ENCODE data around the gene ANKRD13C. TPM values are rescaled to one million over a fixed set of nuclear protein-coding genes. Genes with fewer than 3 reads are reported as not detected.
"Not testable (repeated sequence)": the region's sequence is repeated elsewhere in the genome, so short reads cannot be mapped to it uniquely, and the experiment has no call there.

ANKRD13C gene, protein sequence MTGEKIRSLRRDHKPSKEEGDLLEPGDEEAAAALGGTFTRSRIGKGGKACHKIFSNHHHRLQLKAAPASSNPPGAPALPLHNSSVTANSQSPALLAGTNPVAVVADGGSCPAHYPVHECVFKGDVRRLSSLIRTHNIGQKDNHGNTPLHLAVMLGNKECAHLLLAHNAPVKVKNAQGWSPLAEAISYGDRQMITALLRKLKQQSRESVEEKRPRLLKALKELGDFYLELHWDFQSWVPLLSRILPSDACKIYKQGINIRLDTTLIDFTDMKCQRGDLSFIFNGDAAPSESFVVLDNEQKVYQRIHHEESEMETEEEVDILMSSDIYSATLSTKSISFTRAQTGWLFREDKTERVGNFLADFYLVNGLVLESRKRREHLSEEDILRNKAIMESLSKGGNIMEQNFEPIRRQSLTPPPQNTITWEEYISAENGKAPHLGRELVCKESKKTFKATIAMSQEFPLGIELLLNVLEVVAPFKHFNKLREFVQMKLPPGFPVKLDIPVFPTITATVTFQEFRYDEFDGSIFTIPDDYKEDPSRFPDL
- 10 to 100 TPM; 30.1 to 32.8 (median 31.9) TPM for polyA plus RNA-seq (ENCODE audit: insufficient read length in 3 of 3)

GRCh38 chr1:70354332-70355110 lies at the start of gene ANKRD13C:
TSS of gene ANKRD13C (minus strand) at chr1:70354722. CDS start at chr1:70354408, 314 bp downstream.
- peak; percentile 88 to 97 (median 96) for DNase-seq (ENCODE audit: low read depth in 3 of 3, low spot score in 2 of 3)

DNA sequence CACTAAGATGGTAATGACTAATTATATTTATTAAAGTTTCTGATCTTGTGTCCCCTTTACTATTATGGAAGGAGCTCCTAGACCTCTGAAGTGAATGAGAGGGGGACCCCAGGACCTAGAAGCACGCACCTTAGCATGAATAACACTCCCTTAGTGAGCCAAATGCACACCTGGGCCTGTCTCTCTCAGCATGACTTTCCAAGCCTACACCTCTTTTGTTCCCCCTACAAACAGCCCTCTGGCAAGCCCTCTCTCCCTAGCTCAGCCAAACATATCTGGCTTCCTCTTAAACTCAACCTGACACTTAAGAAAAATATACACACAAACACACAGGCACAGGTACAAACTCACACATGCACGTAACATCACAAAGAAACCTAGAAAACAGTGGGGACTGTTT lies 49.2 kb upstream of the ANKRD13C start:
- DNase-seq (ENCODE audit: low read depth in 3 of 3, low spot score in 2 of 3): no peak

DNA sequence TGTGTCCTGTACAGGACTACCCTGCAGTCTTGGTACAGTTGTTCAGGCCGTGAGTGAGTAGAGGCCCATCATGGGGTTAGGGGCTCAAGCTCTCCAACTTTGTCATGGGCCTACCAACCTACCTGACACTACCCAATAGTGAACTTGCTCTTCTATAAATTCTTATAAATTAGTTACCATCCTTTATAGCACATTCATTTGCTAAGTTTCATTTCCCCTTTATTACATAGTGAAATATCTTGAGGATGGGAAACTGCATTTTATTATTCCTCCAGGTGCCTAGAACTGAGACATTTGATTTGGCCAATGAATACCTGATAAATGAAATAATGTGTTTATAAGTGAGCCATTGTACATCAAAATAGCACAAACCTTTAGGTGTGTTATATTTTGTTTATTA lies 47.5 kb upstream of the ANKRD13C start:
- no peak for DNase-seq (ENCODE audit: low read depth in 3 of 3, low spot score in 2 of 3)

GRCh38 chr1:70400335-70400734 lies 45.8 kb upstream of the ANKRD13C start:
- DNase-seq (ENCODE audit: low read depth in 3 of 3, low spot score in 2 of 3): no peak

DNA sequence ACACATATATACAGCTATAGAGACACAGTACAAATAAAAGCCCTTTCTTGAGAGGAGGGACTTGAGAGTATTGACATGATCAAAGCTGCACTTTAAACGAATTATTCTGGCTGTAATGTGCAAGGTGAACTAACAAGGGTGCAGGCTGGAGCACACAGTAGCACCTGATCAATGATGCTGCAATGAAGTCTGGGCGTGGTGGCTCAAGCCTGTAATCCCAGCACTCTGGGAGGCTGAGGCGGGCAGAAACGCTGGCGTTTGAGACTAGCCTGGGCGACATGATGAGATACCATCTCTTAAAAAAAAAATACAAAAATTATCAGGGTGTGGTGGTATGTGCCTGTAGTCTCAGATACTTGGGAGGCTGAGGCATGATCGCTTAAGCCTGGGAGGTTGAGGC lies 42.5 kb upstream of the ANKRD13C start:
- no peak for DNase-seq (ENCODE audit: low read depth in 3 of 3, low spot score in 2 of 3)

GRCh38 chr1:70396607-70397006 lies 42.1 kb upstream of the ANKRD13C start:
- no peak for DNase-seq (ENCODE audit: low read depth in 3 of 3, low spot score in 2 of 3)

DNA sequence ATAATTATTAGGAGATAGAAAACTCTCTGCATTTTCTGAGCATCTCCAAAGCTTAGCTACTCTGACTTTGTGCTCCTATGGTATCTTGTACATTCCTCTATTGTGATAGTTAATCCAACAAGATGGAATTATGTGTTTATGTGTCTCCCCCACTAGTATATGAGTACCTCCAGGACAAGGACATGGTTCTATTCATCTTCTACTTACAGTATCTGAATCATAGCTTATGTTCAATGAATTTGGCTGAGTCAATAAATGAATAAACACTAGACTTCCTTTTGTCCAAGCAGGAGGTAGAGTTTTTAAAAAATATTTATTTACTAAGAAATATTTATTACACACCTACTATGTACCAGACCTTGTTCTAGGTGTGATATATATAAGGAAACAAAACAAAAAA lies 38.1 kb upstream of the ANKRD13C start:
- DNase-seq (ENCODE audit: low read depth in 3 of 3, low spot score in 2 of 3): no peak

GRCh38 chr1:70387507-70387906 lies 33.0 kb upstream of the ANKRD13C start:
- DNase-seq (ENCODE audit: low read depth in 3 of 3, low spot score in 2 of 3): no peak

DNA sequence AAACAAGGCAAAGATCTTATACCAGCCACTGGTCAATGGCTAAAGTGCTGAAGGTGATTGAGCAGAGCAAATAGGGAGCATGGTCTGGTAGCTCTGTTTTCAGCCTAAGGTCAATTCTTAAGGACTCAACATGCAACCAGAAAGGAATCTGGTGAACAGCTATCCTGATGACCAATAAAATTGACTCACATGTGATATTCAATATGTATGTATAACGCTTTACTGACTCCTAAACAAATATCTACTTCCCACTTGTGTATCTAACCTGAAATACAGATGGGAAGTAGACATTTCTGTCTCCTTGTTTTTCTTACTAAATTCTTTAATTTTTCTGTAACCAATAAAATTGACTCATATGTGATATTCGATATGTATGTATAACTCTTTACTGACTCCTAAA lies 31.6 kb upstream of the ANKRD13C start:
- no peak for DNase-seq (ENCODE audit: low read depth in 3 of 3, low spot score in 2 of 3)

GRCh38 chr1:70385477-70385876 lies 31.0 kb upstream of the ANKRD13C start:
- DNase-seq (ENCODE audit: low read depth in 3 of 3, low spot score in 2 of 3): no peak

DNA sequence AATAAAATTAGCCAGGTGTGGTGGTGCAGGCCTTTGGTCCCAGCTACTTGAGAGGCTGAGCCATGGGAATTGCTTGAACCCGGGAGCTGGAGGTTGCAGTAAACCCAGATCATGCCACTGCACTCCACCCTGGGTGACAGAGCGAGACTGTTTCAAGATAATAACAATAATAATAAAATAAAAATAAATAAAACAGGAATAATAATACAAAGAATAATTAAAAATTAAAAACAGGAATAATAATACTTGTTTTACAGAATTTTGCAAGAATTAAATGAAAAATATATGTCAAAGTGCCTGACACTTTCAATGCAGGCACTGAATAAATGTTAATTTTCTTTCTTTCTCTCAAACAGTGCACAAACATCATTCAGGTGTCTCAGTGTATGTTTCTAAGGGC lies 30.0 kb upstream of the ANKRD13C start:
- DNase-seq (ENCODE audit: low read depth in 3 of 3, low spot score in 2 of 3): no peak

DNA sequence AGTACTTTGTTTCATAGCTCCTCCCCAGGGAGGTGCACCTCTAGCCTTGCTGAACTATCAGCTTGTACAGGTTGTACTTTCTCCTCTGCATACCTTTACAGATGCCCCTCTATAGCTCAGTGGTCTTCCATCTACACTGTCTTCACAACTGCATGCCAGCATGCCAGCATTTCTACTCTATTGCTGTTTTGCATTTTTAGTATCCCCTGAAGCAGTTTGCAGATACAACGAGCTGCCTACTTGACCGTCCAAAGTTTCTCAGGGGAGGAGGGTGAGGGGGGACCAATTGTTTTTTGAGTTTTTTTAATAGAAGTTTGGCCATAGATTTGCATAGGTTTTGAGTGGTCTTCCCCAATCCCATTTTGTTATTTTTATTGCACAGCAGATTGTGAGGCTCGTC lies 29.0 kb upstream of the ANKRD13C start:
- no peak for DNase-seq (ENCODE audit: low read depth in 3 of 3, low spot score in 2 of 3)

DNA sequence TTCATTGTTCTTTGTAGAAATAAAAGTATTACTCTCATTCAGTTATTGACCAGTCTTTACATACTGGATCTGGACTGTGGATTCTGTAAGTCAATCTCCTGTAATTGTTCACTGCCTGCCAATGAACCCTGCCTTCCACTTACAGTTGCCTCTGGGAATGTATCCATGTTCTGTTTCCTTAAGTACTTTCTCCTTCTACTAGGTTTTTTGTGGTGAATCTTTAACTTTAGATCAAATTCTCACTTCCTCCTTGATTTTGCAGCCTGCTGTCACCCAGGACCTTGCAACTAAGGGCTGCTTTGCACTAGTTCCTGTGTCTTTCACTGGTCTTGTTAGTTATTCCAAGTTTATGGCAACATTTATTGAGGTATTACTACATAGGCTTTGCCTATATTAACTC lies 28.2 kb upstream of the ANKRD13C start:
- DNase-seq (ENCODE audit: low read depth in 3 of 3, low spot score in 2 of 3): no peak

DNA sequence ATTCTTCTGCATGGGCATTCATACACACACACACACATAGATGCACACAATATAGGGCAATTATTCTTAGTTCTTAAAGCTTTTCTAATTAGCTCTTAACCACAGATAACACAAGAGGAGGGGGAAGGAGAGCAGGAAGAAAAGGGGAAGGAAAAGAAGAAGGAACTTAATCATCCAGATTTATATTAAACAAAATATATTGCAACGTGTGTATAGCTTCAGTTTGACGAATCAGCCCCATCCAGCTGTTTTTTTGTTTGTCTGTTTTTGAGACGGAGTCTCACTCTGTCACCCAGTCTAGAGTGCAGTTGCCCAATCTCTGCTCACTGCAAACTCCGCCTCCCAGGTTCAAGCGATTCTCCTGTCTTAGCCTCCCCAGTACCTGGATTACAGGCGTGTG lies 21.7 kb upstream of the ANKRD13C start:
- DNase-seq (ENCODE audit: low read depth in 3 of 3, low spot score in 2 of 3): no peak

GRCh38 chr1:70373580-70373979 lies 19.1 kb upstream of the ANKRD13C start:
- not testable (repeated sequence) for DNase-seq (ENCODE audit: low read depth in 3 of 3, low spot score in 2 of 3)

- no peak for DNase-seq (ENCODE audit: low read depth in 3 of 3, low spot score in 2 of 3)
These were observed 17.9 kb upstream of the ANKRD13C start for GRCh38 chr1:70372426-70372825.

- DNase-seq (ENCODE audit: low read depth in 3 of 3, low spot score in 2 of 3): not testable (repeated sequence)
These were observed 17.1 kb upstream of the ANKRD13C start for GRCh38 chr1:70371586-70371985.

GRCh38 chr1:70367397-70367796 lies 12.9 kb upstream of the ANKRD13C start:
- not testable (repeated sequence) for DNase-seq (ENCODE audit: low read depth in 3 of 3, low spot score in 2 of 3)

DNA sequence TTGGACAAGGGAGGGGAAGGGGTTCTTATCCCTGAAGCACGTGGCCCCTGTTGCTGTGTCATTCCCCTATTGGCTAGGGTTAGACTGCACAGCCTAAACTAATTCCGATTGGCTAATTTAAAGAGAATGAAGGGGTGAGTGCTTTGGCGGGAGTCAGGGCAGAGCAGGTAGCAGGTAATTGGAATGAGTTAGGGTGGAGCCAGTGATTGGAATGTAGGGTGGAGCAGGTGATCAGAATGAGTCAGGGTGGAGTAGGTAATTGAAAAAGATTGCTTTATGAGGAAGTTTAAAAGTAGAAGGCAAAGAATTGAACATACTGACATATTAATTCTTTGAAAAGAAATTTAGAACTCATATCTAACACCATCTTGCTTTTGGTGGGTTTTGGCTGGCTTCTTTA lies 12.5 kb upstream of the ANKRD13C start:
- DNase-seq (ENCODE audit: low read depth in 3 of 3, low spot score in 2 of 3): not testable (repeated sequence)

DNA sequence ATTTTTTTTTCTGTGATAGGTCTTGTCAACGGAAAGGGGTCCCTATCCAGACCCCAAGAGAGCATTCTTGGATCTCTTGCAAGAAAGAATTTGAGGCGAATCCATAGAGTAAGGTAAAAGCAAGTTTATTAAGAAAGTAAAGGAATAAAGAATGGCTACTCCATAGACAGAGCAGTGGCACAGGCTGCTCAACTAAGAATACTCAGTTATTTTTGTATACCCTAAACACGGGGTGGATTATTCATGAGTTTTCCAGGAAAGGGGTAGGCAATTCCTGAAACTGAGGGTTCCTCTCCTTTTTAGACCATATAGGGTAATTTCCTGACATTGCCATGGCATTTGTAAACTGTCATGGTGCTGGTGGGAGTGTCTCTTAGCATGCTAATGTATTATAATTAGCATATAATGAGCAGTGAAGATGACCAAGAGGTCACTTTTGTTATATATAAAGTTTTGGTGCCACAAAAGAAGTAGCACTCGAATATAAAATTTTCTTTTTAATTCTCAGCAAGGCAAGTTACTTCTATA lies 12.0 kb upstream of the ANKRD13C start:
- not testable (repeated sequence) for DNase-seq (ENCODE audit: low read depth in 3 of 3, low spot score in 2 of 3)

GRCh38 chr1:70364439-70364838 lies 9.9 kb upstream of the ANKRD13C start:
- no peak for DNase-seq (ENCODE audit: low read depth in 3 of 3, low spot score in 2 of 3)

Measured in right renal cortex interstitium (tissue), 3 donors.